Stimulated activated CD8-positive, alpha-beta memory T cell treated with anti-CD3 and anti-CD28 coated beads, Interleukin-12 subunit alpha, Interleukin-12 subunit beta, amount 100 ng/mL, for 4 hours (primary cell): ENCODE measurements around the gene C11orf54.
A peak's percentile ranks its signal among the peaks of the same experiment; 100 is the strongest.

Source experiments
- DNase-seq: peaks from one replicate; pipeline ENCODE4 v3.0.0-alpha.2; 2020; ENCODE audit warnings: low read depth

The C11orf54 gene

GRCh38 chr11:93741094-93741881 lies at the start of gene C11orf54, which contains the start of gene TAF1D:
Gene C11orf54, plus strand, starts transcription at chr11:93741672. Its CDS starts 5,722 bp downstream, at chr11:93747394.
Gene TAF1D, minus strand, starts transcription at chr11:93741495. Its CDS starts 2,191 bp downstream, at chr11:93739304.
- DNase-seq, result peak; percentile 90

GRCh38 chr11:93694109-93694508 lies 47.4 kb upstream of the C11orf54 start:
- no peak for DNase-seq

GRCh38 chr11:93694557-93694956 lies 46.9 kb upstream of the C11orf54 start:
- DNase-seq, result no peak

- DNase-seq, result no peak
These were observed 43.9 kb upstream of the C11orf54 start for GRCh38 chr11:93697611-93698010.

- no peak for DNase-seq
These were observed 40.6 kb upstream of the C11orf54 start for GRCh38 chr11:93700830-93701229.

GRCh38 chr11:93704237-93704636 lies 37.2 kb upstream of the C11orf54 start:
- DNase-seq, result no peak

- no peak for DNase-seq
These were observed 31.2 kb upstream of the C11orf54 start for GRCh38 chr11:93710239-93710638.

GRCh38 chr11:93712678-93713077 lies 28.8 kb upstream of the C11orf54 start:
- DNase-seq, result no peak

GRCh38 chr11:93715797-93716396 lies 25.6 kb upstream of the C11orf54 start:
- no peak for DNase-seq

- no peak for DNase-seq
These were observed 24.0 kb upstream of the C11orf54 start for GRCh38 chr11:93717501-93717900.

- DNase-seq, result no peak
These were observed 23.4 kb upstream of the C11orf54 start for GRCh38 chr11:93718057-93718563.

- DNase-seq, result no peak
These were observed 22.2 kb upstream of the C11orf54 start for GRCh38 chr11:93719310-93719709.

GRCh38 chr11:93720522-93720921 lies 20.9 kb upstream of the C11orf54 start:
- no peak for DNase-seq

- DNase-seq, result no peak
These were observed 17.4 kb upstream of the C11orf54 start for GRCh38 chr11:93724089-93724488.

GRCh38 chr11:93727985-93728791 lies 13.3 kb upstream of the C11orf54 start:
- DNase-seq, result no peak

- DNase-seq, result no peak
These were observed 12.7 kb upstream of the C11orf54 start for GRCh38 chr11:93728792-93729128.

- no peak for DNase-seq
These were observed 12.3 kb upstream of the C11orf54 start for GRCh38 chr11:93729129-93729616.

GRCh38 chr11:93730108-93731107 lies 11.1 kb upstream of the C11orf54 start:
- no peak for DNase-seq

- no peak for DNase-seq
These were observed 9.1 kb upstream of the C11orf54 start for GRCh38 chr11:93732237-93732892.

- no peak for DNase-seq
These were observed 8.0 kb upstream of the C11orf54 start for GRCh38 chr11:93733474-93733873.
